M059J (cell line): Measurements from ENCODE around the gene NCAM1. TPM values are rescaled to one million over a fixed set of nuclear protein-coding genes. Genes with fewer than 3 reads are reported as not detected.
A peak's percentile ranks its signal among the peaks of the same experiment; 100 is the strongest.

Experiments used
- DNase-seq: peaks from one replicate; pipeline ENCODE4 v3.0.0-alpha.2; 2012; ENCODE audit warnings: low read depth
- total RNA-seq: library from RNA; depleted of rRNA; stranded (reverse); fragments of >200 nt; shearing (Covaris generic); gene quantifications from 2 replicates; pipeline ENCODE4 v1.2.3, GENCODE V29; 2014

NCAM1 gene
- total RNA-seq, 1 experiment from 2014 or later = not detected

DNA sequence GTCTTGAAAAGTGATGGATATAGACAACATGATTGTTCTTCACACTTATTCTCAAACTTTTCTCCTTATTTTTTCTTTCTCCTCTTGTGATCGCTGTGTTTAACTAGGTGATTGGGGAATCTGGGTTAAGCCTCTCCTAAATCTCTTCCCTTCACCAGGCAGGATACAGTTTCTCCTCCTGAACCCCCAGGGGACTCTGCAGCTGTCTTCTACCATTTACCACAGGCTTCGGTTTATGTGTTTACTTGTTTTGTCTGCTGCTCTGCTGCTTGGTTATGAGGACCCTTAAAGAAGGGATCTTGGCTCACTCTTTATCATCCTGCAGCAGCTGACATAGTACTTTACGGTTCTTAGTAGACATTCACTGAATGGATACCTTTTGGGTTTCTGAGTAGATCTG lies 124.2 kb downstream of the NCAM1 start:
- DNase-seq = no peak

- DNase-seq = no peak
These were observed 126.5 kb downstream of the NCAM1 start for GRCh38 chr11:113087706-113088105.

DNA sequence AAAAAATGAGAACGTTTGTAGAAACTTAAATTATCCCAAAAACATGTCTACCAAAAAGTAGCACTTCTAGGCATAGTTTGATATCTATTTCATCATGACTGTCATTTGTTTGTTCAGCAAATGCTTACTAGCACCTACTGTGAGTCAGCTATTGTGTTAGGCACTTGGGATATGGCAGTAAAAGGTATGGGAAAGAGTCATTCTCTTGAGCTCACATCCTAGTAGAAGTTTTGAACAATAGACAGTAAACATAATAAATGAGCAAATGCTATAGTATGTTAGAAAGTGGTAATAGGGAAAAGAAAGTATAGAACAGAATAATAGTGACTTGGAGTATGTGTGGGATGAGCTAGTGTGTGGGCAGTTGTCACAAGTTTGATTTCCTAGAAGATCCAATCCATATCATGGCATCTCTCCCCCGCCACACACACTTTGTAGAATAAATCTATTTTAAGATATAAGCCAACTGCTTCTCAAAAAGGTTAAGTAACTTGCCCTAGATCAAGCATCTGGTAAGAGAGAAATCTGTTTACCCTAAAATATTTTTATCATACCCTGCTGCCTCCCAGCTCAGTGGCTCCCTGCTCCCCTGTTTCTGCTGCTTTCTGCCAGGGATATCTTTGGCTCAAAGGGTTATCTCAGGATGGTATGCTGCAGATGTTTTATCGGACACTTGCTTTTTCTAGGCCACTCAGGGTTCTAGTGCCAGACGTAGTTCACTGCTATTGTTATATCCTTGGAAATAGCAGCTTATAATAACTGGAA lies 129.7 kb downstream of the NCAM1 start:
- no peak for DNase-seq

DNA sequence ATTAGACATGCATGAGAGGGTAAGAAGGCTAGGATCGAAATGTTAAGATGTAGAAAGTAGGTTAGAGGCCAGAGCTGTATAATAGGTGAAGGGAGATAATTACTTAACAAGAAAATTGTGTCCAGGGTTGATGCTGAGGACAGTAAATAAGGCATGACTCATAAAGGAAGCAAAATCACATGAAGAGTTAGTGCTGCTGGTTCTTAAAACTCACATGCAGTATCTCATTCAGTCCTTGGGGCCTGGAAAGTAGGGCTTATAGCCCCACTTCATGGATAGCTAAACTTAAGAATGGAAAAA lies 130.2 kb downstream of the NCAM1 start:
- no peak for DNase-seq

GRCh38 chr11:113096648-113097047 lies 135.4 kb downstream of the NCAM1 start:
- DNase-seq = no peak

DNA sequence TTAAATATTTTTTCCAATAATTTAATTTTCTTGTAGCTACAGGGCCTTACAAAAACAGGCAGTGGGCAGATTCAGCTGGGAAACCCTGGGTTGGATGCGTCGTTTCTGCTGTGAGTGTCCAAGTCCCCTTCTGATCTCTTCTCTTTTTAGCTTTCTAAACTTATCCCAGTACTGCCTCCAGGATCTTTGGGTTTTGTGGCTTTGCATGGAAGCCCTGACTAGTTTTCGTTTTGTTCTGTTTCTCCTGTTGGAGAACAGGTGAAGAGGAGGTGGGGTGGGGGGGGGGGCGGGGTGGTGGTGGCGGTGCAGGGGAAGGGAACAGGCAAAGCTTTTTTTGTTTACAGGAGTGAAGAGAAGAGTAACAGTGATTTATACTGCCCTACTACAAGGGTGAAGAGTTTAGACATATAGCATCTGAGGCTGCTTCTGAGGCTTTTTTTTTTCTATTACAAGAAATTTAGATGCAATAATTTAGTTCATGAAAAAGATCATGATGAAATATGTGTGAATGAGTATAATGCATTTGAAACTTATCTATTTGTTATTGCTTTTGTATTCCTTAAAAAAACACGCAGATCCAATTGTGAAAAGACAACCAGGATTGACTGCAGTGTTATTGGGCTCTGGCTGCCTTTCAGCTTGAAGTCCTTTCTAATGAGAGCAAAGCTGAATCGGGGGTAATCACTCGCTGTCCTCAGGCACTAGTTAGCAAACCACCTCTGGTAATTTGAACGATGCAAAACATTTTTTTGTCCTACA lies 142.9 kb downstream of the NCAM1 start:
- no peak for DNase-seq

- no peak for DNase-seq
These were observed 143.6 kb downstream of the NCAM1 start for GRCh38 chr11:113104691-113105251.

DNA sequence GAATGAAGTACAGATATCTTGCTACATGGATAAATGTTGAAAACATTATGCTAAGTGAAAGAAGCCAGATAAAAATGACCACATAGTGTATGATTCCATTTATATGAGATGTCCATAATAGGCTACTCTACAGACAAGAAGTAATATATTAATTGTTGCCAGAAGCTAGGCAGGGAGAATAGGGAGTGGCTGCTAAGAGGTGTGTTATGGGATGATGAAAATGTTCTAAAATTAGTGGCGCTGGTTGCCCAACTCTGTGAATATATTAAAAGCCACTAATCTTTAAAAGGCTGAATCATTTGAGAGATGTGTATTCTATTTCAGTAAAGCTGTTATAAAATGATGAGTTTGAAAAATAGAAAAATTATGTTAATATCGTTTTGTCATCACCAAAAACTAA lies 144.4 kb downstream of the NCAM1 start:
- DNase-seq = no peak

DNA sequence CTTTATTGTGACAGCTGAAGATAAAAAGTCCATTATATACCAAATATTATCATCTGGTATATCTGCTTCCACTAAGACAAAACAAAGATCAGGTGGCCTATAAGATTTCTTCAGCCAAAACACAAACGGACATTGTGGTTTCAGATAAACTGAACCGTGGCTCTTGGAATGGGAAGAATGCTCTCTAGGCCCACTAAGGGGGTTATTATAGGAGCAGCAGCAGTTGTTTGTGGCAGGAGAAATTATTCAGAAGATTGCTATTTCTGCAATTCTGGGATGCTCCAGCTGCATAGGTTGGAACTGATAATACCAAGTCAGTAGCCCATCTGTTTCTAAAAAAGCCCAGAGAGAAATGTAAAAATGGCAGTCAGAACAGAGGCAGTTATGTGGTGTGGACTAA lies 145.3 kb downstream of the NCAM1 start:
- DNase-seq = peak; percentile 44

DNA sequence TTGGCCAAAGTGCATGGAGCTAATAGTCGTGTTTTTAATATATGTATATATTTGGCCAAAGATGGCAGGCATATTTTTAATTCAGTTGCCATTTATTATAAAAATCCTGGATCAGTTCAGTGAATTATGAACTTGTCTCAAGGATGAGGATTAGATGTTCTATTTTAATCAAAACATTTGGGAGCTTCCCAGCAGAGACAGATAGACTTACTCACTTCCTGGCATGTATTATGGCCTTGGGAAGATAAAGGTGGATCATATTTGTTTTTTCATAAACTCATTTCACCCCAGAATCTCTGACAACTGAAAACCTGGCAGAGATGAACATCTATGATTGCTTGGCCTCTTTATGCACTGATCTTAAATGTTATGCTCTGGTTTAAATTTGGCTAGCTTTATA lies 148.8 kb downstream of the NCAM1 start:
- DNase-seq = no peak

DNA sequence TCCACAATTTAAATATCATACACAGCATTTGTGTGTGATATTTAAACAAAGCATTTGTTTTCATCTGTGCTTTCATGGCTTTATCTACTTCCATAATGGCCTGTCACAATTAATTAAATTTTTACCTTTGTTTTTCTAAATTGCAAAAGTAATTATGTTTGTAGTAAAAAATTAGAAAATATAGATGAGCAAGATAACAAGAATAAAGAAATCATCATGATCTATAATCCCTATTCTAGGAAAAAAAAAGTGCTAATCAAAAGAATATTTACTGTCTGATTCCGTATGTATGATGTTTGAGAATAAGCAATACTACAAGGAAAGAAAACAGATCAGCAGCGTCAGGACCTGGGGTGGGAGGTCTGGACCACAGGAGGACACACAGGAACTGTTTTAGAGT lies 149.9 kb downstream of the NCAM1 start:
- DNase-seq = no peak

- DNase-seq = no peak
These were observed 151.1 kb downstream of the NCAM1 start for GRCh38 chr11:113112307-113112706.

DNA sequence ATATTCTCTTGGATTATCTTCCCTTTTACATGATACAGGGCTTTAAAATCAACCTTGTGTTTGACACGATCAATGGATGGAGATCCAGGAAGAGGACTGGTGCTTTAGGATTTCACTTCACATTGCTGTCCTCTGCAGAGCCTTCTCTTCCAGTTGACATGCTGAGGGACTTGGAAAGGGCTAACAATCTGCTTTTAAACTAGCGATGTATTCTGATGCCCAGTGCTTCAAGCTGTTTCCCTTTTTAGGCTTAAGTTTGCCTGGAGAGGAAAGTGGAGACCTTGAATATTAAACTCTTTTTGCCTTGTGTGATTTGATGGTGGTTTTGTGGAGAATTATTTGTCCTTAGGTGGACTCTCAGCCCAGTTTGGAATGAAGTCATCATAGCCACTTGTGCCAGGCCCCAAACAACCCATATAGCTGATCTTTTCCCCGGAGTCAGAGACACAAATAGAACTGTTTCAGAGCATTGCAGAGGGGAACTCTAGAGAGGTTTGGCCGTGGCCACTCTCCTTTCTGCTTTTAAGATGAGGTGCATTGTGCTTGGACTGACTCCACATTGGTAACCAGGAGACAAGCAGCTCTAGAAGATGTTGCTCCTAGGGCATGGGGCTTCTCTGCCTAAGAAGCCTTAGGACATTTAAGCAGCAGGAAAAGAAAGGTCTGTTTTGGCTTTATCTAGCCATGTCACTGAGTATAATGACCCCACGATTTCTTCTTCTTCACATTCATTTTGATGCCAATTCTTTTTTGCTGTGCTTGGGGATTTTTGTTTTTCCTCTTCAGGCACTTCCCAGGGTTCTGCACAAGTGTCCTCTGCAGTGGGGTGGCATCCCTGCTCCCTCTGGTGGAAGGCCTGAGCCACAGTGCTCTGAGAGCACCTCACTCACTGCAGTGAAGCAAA lies 152.8 kb downstream of the NCAM1 start:
- DNase-seq = peak; percentile 18

DNA sequence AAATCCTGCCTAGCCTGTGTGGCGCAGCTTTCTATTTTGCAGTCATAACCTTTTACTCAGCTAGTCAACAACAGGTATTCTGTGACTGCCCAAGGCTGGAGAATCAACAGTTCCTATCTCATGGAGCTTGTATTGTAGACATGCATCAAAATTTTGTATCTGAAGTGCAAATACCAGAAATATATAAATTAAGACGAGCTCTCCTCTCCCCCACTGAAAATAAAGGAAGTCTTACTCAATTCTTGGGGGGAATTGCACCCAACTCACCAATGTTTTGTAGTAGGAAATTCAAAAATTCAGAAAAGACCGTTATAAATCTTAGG lies 153.4 kb downstream of the NCAM1 start:
- no peak for DNase-seq

DNA sequence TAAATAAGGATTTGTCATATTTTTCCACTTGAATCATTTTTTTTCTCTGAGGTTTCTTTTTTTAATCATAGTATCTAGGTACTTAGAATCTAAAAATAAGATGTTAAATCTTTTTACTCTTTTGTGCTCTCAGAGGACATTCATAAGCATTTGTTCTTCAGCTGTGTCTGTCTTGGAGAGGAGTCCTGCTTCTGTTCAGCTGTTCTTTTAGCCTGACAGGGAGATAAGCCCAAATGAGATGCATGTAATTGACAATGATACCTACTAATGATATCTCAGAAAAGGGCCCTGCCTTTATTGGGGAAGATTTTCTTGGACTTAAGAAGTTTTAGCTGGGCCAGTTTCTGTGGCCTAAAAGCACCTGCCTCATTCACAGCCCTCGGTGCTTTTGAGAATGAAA lies 156.9 kb downstream of the NCAM1 start:
- no peak for DNase-seq

DNA sequence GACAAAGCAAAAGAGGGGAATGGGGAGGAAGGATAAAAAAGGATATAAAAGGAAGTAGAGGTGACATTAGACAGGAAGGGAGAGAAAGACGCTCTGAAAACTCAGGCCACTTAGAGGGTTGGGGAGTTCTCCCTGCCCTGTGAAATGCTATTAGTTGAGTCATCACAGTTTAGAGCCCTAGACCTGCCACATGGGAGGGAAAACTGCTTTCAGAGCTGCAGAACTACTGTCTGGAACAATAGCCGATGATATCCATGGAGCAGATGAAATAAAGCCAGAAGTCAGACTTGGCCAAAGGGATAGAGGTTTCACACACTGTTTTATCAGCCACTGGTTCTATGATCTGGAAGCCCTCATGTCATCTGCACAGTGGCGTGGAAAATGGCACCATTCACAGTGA lies 157.9 kb downstream of the NCAM1 start:
- DNase-seq = no peak

DNA sequence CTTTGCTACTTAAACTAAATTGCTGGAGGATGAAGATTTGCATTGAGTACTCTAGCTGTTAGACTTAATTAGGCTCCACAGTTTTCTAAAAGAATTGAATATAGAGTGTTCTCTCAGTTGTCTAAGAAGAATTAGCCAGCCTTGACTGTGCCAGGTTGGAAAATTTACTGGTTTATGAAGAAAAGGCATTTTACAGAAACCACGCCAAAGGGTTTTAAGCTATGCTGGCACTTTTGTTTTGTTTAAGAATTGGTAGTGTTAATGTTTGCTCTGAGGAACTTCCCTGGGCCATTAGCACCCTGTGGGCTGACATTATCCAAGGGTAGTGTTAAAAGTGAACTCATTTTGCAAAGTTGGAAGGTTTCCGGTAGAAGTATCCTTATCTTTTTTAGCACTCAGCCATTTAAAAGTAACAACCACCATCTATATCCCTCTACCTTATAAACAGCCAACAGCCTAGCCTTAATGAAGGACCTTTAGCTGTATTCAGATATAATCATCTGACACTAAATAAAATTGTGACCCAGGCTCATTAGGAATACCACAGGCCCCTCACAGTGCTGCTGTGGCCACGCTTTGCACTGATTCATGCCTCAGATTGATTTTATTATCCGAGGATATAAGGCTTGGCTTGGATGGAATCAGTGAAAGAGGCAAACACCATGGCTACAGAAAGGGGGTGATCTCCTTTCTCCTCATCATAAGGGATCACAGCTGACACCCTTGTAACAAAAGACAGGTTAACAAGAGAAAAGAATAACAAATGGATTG lies 158.9 kb downstream of the NCAM1 start:
- no peak for DNase-seq

DNA sequence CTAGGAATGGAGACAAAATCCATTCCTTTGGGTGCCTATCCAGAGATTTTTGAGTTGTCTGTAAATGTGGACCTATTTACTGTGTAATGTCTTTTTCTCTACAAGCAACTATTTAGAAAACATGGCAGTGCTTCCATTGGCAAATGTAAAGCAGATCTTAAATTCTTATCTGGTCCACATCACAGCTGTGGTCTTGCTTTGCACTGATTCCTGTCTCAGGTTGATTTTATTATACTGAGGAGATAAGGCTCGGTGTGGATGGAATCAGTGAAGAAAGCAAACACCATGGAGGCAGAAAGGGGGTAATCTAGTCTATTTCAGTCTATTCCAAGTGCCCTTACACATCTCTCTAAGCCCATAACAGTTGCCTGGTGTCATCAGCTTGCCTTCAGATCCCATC lies 160.5 kb downstream of the NCAM1 start:
- DNase-seq = no peak

DNA sequence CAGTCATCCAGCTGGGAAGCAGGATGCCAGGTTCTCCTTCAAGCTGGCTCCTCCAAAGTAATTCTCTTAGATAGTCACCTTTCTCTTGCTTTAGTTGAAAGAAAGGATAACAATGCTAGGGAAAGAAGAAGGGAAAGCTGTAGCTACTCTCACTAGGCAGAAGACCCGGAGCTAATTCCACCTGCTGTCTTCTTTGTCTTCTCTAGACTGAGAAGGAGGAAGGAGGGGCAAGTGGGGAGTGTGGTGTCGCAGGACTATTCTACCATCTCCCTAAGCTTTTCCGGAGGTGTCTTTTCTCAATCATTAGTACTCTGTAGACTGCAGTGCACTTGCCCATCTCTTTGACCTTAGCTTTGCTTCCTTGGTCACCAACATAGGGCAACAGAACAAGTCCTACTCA lies 162.8 kb downstream of the NCAM1 start:
- DNase-seq = no peak

- no peak for DNase-seq
These were observed 163.4 kb downstream of the NCAM1 start for GRCh38 chr11:113124578-113124977.

DNA sequence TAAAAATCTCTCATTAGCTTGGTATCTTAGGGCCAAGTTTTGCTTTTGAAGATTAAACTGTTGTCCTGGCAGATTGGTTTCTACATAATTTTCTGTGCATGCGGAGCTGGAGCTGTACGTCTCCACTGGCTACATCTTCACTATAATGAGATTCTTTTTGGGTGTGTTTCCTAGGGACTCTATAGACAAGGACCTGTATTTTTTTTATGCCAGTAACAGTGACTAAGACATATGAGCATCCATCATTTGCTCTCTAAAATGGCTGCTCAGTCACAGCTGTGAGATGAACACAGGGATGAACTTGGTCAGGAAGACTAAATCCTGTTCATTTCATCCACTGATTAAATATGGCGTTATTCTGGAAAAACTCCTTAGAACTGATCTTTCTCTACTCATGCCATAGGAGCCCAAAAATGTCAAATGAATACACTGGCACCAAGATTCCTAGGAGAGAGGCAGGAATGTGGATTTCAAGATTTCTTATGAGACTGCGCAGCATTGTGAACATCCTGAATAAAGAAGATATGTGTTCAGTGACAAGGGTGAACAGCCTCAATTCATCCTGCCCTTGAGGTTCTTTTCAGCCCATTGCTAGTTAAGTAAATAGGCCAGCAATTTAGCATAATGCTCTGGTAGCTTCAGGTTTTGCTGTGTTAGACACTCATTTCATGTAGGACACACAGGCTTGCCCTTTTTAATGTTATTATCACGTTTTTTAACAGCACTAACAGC lies 168.2 kb downstream of the NCAM1 start:
- no peak for DNase-seq
